HG03039 (cell line): ENCODE measurements around the gene PLEKHG4B.
A peak's percentile ranks its signal among the peaks of the same experiment; 100 is the strongest.
"Not testable (repeated sequence)": the region's sequence is repeated elsewhere in the genome, so short reads cannot be mapped to it uniquely, and the experiment has no call there.

Experiments used
- ATAC-seq: cut with Tn5 transposase; IDR thresholded peaks from one replicate; pipeline ENCODE4 v1.9.1; 2021; ENCODE audit warnings: mild to moderate bottlenecking, moderate library complexity; ENCODE audit not compliant: unreplicated experiment

The PLEKHG4B gene

DNA sequence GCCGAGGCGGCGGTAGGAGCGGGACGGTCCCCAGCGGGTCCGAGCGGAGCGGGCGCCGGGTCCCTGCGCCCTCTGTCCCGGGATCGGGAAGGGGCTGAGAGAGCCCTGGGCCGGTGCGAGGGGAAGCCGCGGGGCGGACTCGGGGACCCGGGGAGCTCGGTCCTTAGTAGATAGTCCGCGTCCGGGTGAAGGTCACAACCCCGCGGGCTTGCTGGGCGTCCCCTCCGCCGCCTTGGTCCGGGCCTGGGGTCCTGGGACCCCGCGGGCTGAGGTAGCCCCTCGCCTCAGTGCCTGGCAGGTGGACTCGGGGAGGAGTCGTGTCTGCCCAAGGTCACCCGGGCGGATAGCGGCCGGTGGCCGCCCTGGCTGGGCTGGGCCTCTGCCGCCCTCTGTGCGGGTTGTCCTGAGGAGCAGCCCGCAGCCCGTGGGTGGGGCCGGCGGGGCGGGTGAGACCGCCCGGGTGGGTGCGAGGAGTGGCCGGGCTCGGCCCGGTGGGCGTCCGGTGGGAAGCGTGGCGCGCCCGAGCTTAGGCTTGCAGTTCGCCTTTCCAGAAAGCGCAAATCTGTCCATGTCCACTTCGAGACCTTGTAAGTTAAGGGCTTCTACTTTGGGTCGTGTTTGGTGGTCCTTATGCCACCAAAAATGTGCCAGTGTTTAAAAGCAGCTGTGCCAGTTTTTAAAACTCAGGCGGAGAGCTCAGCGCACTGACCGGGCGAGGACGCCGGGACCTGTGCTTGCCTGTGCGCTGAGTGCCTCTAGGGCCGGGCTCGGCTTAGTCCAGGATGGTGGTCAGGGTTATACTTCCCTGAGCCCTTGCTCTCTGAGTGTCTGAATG is 126.7 kb downstream of the PLEKHG4B start:
- ATAC-seq, result peak; percentile 17

- ATAC-seq, result no peak
Observed at GRCh38 chr5:219460-219863, 127.5 kb downstream of the PLEKHG4B start.

DNA sequence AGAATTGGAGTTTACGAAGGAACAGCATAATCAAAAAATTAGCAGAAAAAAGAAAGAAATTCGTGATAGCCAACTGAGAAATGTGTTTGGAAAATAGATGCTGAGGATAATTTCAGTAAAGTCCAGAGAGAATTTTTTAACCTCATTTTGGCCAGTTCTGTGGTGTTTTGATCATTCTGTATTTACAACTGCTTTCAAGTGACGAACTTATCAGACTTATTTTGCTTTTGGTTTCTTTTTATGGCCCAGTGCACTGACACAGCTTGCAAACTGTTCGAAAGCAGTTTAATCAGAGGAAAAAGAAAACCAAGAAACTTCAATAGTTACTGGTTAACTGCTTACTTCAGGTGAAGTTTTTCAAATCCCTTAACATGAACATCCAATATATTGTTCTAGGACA is 128.0 kb downstream of the PLEKHG4B start:
- no peak for ATAC-seq

DNA sequence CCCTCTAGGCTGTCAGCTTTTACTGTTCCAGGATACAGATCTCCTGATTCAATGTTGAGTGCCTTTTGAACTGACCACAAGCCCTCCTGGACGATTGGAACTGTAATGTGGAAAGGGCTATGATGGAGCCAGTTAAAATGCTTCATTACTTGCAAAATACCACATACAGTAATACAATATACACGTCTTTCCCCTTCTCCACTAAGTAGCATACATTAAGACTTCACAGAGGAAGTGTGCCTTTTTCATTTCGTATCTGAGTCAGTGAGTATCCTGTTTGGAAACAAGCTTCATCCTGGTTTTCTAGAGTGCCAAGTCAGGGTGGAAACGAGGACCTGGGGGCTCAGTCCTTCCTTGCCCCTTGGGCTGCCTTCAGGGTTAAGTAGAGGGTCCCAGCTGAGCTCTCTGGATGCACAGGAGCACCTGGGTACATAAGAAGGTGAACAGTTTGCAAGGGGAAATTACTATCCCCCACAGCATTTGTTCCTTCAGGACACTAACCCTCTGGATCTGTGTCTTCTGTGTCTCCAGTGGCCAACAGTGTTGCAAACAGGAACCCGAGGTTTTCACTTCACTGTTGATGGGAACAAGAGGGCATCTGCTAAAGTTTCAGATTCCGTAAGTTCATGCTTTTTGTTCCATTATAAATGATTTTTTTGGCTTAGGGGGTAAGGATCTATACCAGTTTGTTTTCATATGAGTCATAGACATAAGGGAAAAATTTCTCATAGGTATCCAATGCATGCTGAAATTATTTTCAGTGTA is 131.2 kb downstream of the PLEKHG4B start:
- ATAC-seq, result not testable (repeated sequence)

- no peak for ATAC-seq
Observed at GRCh38 chr5:223791-224190, 131.8 kb downstream of the PLEKHG4B start.

GRCh38 chr5:225334-225733 is 133.4 kb downstream of the PLEKHG4B start:
- no peak for ATAC-seq

DNA sequence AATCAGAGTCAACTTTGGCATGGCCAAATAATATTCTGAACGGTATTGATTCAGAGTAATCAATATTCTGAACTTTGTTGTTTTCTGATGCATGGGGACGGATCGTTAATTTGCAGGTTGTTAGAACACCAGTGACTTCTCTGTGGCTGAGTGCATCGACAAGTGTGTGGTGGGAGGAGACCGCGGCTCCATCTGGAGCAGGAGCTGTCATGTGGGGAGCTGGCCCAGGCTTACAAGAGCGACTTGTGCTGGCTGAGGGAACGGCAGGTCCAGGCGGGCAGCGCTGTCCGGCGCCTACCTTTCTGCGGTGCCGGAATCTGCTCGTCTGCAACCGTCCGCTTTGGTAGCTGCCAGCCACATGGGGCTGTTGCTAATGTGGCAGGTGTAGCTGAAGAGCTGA is 135.4 kb downstream of the PLEKHG4B start:
- not testable (repeated sequence) for ATAC-seq

- no peak for ATAC-seq
Observed at GRCh38 chr5:228886-229285, 136.9 kb downstream of the PLEKHG4B start.

- ATAC-seq, result no peak
Observed at GRCh38 chr5:230711-231110, 138.7 kb downstream of the PLEKHG4B start.

- no peak for ATAC-seq
Observed at GRCh38 chr5:231661-232060, 139.7 kb downstream of the PLEKHG4B start.

GRCh38 chr5:233426-233825 is 141.5 kb downstream of the PLEKHG4B start:
- not testable (repeated sequence) for ATAC-seq

GRCh38 chr5:234450-234849 is 142.5 kb downstream of the PLEKHG4B start:
- no peak for ATAC-seq

- not testable (repeated sequence) for ATAC-seq
Observed at GRCh38 chr5:235527-235926, 143.6 kb downstream of the PLEKHG4B start.

DNA sequence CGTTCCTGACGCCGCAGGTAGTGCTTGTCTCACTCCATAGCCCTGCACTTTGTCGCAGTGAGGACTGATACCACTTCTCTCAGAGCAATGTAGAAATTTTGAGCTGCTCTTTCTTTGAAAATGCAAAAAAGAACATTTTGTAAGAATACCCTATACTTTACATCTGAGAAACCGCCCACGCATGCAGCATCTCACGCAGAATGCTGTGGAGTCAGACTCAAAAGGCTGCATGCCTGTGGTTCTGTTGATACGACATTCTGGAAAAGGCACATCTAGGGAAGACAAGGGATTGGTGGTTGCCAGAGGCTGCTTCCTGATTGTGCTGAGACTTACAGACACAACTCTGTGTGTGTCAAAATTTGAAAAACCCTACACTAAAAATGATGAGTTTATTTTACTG is 146.0 kb downstream of the PLEKHG4B start:
- not testable (repeated sequence) for ATAC-seq
